Liver (tissue), 9 donors: Measurements from ENCODE around the gene WARS2. TPM values are rescaled to one million over a fixed set of nuclear protein-coding genes. Genes with fewer than 3 reads are reported as not detected.

Source experiments
- DNase-seq: peaks from one replicate; pipeline ENCODE4 v3.0.0-alpha.2; 2017; ENCODE audit warnings: low spot score
- H3K27ac ChIP-seq, 2 donors: one replicate each; pipeline ENCODE4 v1.7.0; 2013; ENCODE audit warnings: inconsistent platforms in 2 of 2, low read length in 2 of 2, control low read depth in 1 of 2, low read depth in 1 of 2, mild to moderate bottlenecking in 1 of 2
- H3K27me3 ChIP-seq, 4 donors: one replicate each; pipeline versions ENCODE4 v1.6.1 to v1.7.0; 2013; ENCODE audit warnings: low read length in 3 of 4, inconsistent platforms in 1 of 4, mild to moderate bottlenecking in 1 of 4, moderate library complexity in 1 of 4; ENCODE audit not compliant: control insufficient read depth in 4 of 4, insufficient read depth in 4 of 4
- H3K36me3 ChIP-seq, 4 donors: one replicate each; pipeline versions ENCODE4 v1.6.1 to v1.7.0; 2013; ENCODE audit warnings: low read length in 3 of 4, mild to moderate bottlenecking in 3 of 4, low read depth in 1 of 4, moderate library complexity in 1 of 4; ENCODE audit not compliant: control insufficient read depth in 4 of 4, insufficient read depth in 3 of 4
- H3K4me1 ChIP-seq, 4 donors: one replicate each; pipeline versions ENCODE4 v1.6.1 to v1.7.0; 2013; ENCODE audit warnings: low read length in 3 of 4, mild to moderate bottlenecking in 3 of 4, moderate library complexity in 1 of 4; ENCODE audit not compliant: control insufficient read depth in 4 of 4, insufficient read depth in 4 of 4
- H3K4me3 ChIP-seq, 3 donors: one replicate each; pipeline versions ENCODE4 v1.6.1 to v1.7.0; 2013; ENCODE audit warnings: low read length in 3 of 3, control low read depth in 1 of 3, low read depth in 1 of 3, mild to moderate bottlenecking in 1 of 3
- H3K9ac ChIP-seq, 2 donors: one replicate each; pipeline ENCODE4 v1.7.0; 2013; ENCODE audit warnings: low read length in 2 of 2, mild to moderate bottlenecking in 2 of 2, moderate library complexity in 2 of 2, control low read depth in 1 of 2, low read depth in 1 of 2
- H3K9me3 ChIP-seq, 4 donors: one replicate each; pipeline versions ENCODE4 v1.6.1 to v1.7.0; 2013; ENCODE audit warnings: low read length in 3 of 4; ENCODE audit not compliant: control insufficient read depth in 4 of 4
- ATF3 ChIP-seq: IDR thresholded peaks from 2 replicates; pipeline ENCODE4 v1.6.1; 2016; ENCODE audit warnings: antibody characterized with exemption
- CTCF ChIP-seq: fragments of 150-350 bp; IDR thresholded peaks from 2 replicates; pipeline ENCODE4 v1.5.1; 2017; ENCODE audit warnings: improper control_type of control experiment, low read depth, low read length; ENCODE audit not compliant: missing input control
- EGR1 ChIP-seq, 2 donors: IDR thresholded peaks; 2 replicates each; pipeline ENCODE4 v1.6.1; 2016 to 2018; ENCODE audit warnings: antibody characterized with exemption in 2 of 2, low read depth in 2 of 2
- FOXA1 ChIP-seq: IDR thresholded peaks from 2 replicates; pipeline ENCODE4 v1.6.1; 2016; ENCODE audit warnings: antibody characterized with exemption
- FOXA2 ChIP-seq: IDR thresholded peaks from 2 replicates; pipeline ENCODE4 v1.6.1; 2016; ENCODE audit warnings: antibody characterized with exemption
- GABPA ChIP-seq, 2 donors: IDR thresholded peaks in 1 of 2; conservative IDR thresholded peaks in 1 of 2; 2 replicates each; pipeline ENCODE4 v1.6.1; 2016; ENCODE audit warnings: antibody characterized with exemption in 2 of 2, mild to moderate bottlenecking in 1 of 2, moderate library complexity in 1 of 2
- HNF4A ChIP-seq, 2 donors: conservative IDR thresholded peaks; 2 replicates each; pipeline ENCODE4 v1.6.1; 2016; ENCODE audit warnings: antibody characterized with exemption in 2 of 2, mild to moderate bottlenecking in 2 of 2
- HNF4G ChIP-seq: IDR thresholded peaks from 2 replicates; pipeline ENCODE4 v1.6.1; 2016; ENCODE audit warnings: antibody characterized with exemption
- JUND ChIP-seq, 2 donors: IDR thresholded peaks; 2 replicates each; pipeline ENCODE4 v1.6.1; 2016; ENCODE audit warnings: antibody characterized with exemption in 2 of 2
- MAX ChIP-seq: IDR thresholded peaks from 2 replicates; pipeline ENCODE4 v1.6.1; 2016; ENCODE audit warnings: antibody characterized with exemption
- NR2F2 ChIP-seq: IDR thresholded peaks from 2 replicates; pipeline ENCODE4 v1.6.1; 2016; ENCODE audit warnings: antibody characterized with exemption
- RAD21 ChIP-seq, 2 donors: IDR thresholded peaks; 2 replicates each; pipeline ENCODE4 v1.6.1; 2016; ENCODE audit warnings: antibody characterized with exemption in 2 of 2, mild to moderate bottlenecking in 2 of 2
- RXRA ChIP-seq, 2 donors: IDR thresholded peaks; 2 replicates each; pipeline ENCODE4 v1.6.1; 2017 to 2018; ENCODE audit warnings: antibody characterized with exemption in 2 of 2, mild to moderate bottlenecking in 1 of 2
- SP1 ChIP-seq: IDR thresholded peaks from 2 replicates; pipeline ENCODE4 v1.6.1; 2018; ENCODE audit warnings: antibody characterized with exemption, mild to moderate bottlenecking
- TAF1 ChIP-seq: conservative IDR thresholded peaks from 2 replicates; pipeline ENCODE4 v1.6.1; 2016; ENCODE audit warnings: antibody characterized with exemption, mild to moderate bottlenecking
- YY1 ChIP-seq: IDR thresholded peaks from 2 replicates; pipeline ENCODE4 v1.6.1; 2016; ENCODE audit warnings: antibody characterized with exemption, mild to moderate bottlenecking
- ZBTB33 ChIP-seq: IDR thresholded peaks from 2 replicates; pipeline ENCODE4 v1.6.1; 2016; ENCODE audit warnings: antibody characterized with exemption
- WGBS: extraction: QIAGEN DNeasy Blood & Tissue Kit; methylation state at CpG from one replicate; pipeline ENCODE4 v1.1.7; 2013; 5-methylcytosine and 5-hydroxymethylcytosine counted together
- polyA plus RNA-seq, 2 donors: library from polyadenylated mRNA; stranded (reverse) in 1 of 2; unstranded in 1 of 2; fragments of 200-250 nt in 1 of 2; fragments of >200 nt in 1 of 2; fragmentation: Nextera tagmentation in 1 of 2; extraction: Ambion mirVana in 1 of 2; gene quantifications; one replicate each; pipeline versions ENCODE4 v1.2.1 to v1.2.3, GENCODE V29; 2013 to 2015
- total RNA-seq, 2 donors: library from RNA; depleted of rRNA; stranded (reverse); fragments of >200 nt; gene quantifications; one replicate each; pipeline ENCODE4 v1.2.3, GENCODE V29; 2014
- donor health status: healthy.
- donor health status: healthy.
- donor health status: healthy.
- donor health status: healthy.
- donor health status: healthy.

The WARS2 gene
- total and polyA plus RNA-seq, 4 donors: 3.5 to 14.5 (median 7.0) TPM

- peaks cover 5 to 52% (median 28%) of the 10 kb centered on the region in 4 donors for H3K27me3 ChIP-seq
- H3K9ac ChIP-seq: no peak overlapping the region
- no peaks in the 10 kb centered on the region for H3K36me3 ChIP-seq
- no peak overlapping the region for H3K4me3 ChIP-seq
- peaks cover 3 to 18% (median 6%) of the 10 kb centered on the region in 4 donors for H3K4me1 ChIP-seq
- DNase-seq: no peak
- peaks cover 2 to 46% (median 6%) of the 10 kb centered on the region in 4 donors for H3K9me3 ChIP-seq
- no peak overlapping the region for H3K27ac ChIP-seq
- TF ChIP-seq ZBTB33 (no peak), GABPA (IDR thresholded peaks at IDR 0.05 in 1 of 2, conservative IDR thresholded peaks at IDR 0.05 in 1 of 2) (no peak), SP1 (no peak), MAX (no peak), RXRA (IDR thresholded peaks at IDR 0.05) (no peak), ATF3 (no peak), HNF4A (conservative IDR thresholded peaks at IDR 0.05) (no peak), NR2F2 (no peak), JUND (IDR thresholded peaks at IDR 0.05) (no peak), YY1 (no peak), EGR1 (IDR thresholded peaks at IDR 0.05; ENCODE audit: low read depth in 2 of 2) (no peak), HNF4G (no peak), FOXA1 (no peak), CTCF (no peak), RAD21 (IDR thresholded peaks at IDR 0.05) (no peak), TAF1 (no peak), FOXA2 (no peak)
- WGBS: 49% methylated on average over 8 of the region's 8 CpGs
Measured at GRCh38 chr1:118990513-118991152, 149.8 kb downstream of the WARS2 start.

- H3K27ac ChIP-seq: no peak overlapping the region
- peaks cover 2 to 53% (median 7%) of the 10 kb centered on the region in 4 donors for H3K9me3 ChIP-seq
- 16% methylated on average over 22 of the region's 22 CpGs for WGBS
- no peak for DNase-seq
- peaks cover 5 to 56% (median 32%) of the 10 kb centered on the region in 4 donors for H3K27me3 ChIP-seq
- no peak overlapping the region for H3K9ac ChIP-seq
- H3K4me3 ChIP-seq: no peak overlapping the region
- H3K36me3 ChIP-seq: no peaks in the 10 kb centered on the region
- H3K4me1 ChIP-seq: peaks cover 3 to 20% (median 9%) of the 10 kb centered on the region in 4 donors
- TF ChIP-seq ATF3: no peak
Measured at GRCh38 chr1:118989878-118990378, 150.5 kb downstream of the WARS2 start.
